Effector memory CD4-positive, alpha-beta T cell (primary cell): ENCODE results near the gene KCNN4.
"Not testable (repeated sequence)": the region's sequence is repeated elsewhere in the genome, so short reads cannot be mapped to it uniquely, and the experiment has no call there.

Source experiments
- DNase-seq, 3 donors: peaks; one replicate each; pipeline ENCODE4 v3.0.0-alpha.2; 2020
- H3K27ac ChIP-seq: 2 replicates; pipeline ENCODE4 v1.7.0; 2013; ENCODE audit warnings: mild to moderate bottlenecking, low read length, moderate library complexity; ENCODE audit not compliant: insufficient read depth, poor library complexity, severe bottlenecking
- H3K27me3 ChIP-seq: replicated peaks from 2 replicates; pipeline ENCODE4 v1.7.0; 2013; ENCODE audit warnings: mild to moderate bottlenecking, low read length; ENCODE audit not compliant: insufficient read depth, control insufficient read depth, poor library complexity, severe bottlenecking
- H3K36me3 ChIP-seq: 2 replicates; pipeline ENCODE4 v1.7.0; 2013; ENCODE audit warnings: mild to moderate bottlenecking, low read length, moderate library complexity; ENCODE audit not compliant: control insufficient read depth, insufficient read depth
- H3K4me1 ChIP-seq: 2 replicates; pipeline ENCODE4 v1.7.0; 2013; ENCODE audit warnings: low read length, mild to moderate bottlenecking; ENCODE audit not compliant: control insufficient read depth, insufficient read depth, poor library complexity, severe bottlenecking
- H3K4me3 ChIP-seq: 2 replicates; pipeline ENCODE4 v1.7.0; 2013; ENCODE audit warnings: low read length, low read depth, mild to moderate bottlenecking; ENCODE audit not compliant: insufficient read depth, poor library complexity, severe bottlenecking
- H3K9me3 ChIP-seq: 2 replicates; pipeline ENCODE4 v1.7.0; 2013; ENCODE audit warnings: mild to moderate bottlenecking, low read length, moderate library complexity; ENCODE audit not compliant: control insufficient read depth
- total RNA-seq, 3 donors: gene quantifications; one replicate each; lab custom pipeline; 2026; lab: John Stamatoyannopoulos, UW

Gene KCNN4
- 16.3 to 25.9 (median 23.4) reads per million in 3 donors for total RNA-seq

GRCh38 chr19:43780706-43781525 is at the start of gene KCNN4:
Gene KCNN4 (minus strand): TSS chr19:43780973. CDS start chr19:43780861, 112 bp downstream.
- H3K4me3 ChIP-seq = peak within 1 kb of the TSS; percentile 51
- H3K36me3 ChIP-seq = no peaks in the 10 kb centered on the region
- H3K4me1 ChIP-seq = peaks cover 72% of the 10 kb centered on the region
- H3K27ac ChIP-seq = peak within 1 kb of the TSS; percentile 72
- DNase-seq = peak; percentile 34 to 45 (median 39)
- H3K9me3 ChIP-seq = no peaks in the 10 kb centered on the region
- no peaks in the 10 kb centered on the region for H3K27me3 ChIP-seq

- Histone ChIP-seq H3K4me3 (peak within 1 kb of the TSS; percentile 73), H3K27ac (peak within 1 kb of the TSS; percentile 54)
- peak; percentile 55 to 76 (median 70) for DNase-seq
Observed at GRCh38 chr19:43826787-43827754, 46.3 kb upstream of the KCNN4 start, which contains the start of gene ZNF283. Gene ZNF283 (plus strand): TSS chr19:43827321. CDS start chr19:43833505, 6,184 bp downstream.

DNA sequence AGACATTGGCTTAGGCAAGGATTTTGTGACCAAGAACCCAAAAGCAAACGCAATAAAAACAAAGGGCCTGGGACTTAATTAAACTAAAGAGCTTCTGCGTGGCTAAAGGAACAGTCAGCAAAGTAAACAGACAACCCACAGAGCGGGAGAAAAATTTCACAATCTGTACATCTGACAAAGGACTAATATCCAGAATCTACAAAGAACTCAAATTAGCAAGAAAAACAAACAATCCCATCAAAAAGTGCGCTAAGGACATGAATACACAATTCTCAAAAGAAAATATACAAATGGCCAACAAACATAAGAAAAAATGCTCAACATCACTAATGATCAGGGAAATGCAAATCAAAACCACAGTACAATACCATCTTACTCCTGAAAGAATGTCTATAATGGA is 43.8 kb upstream of the KCNN4 start:
- DNase-seq, H3K4me3 ChIP-seq, H3K27me3 ChIP-seq, H3K9me3 ChIP-seq, H3K27ac ChIP-seq, H3K36me3 ChIP-seq: not testable (repeated sequence)
- peaks cover 11% of the 10 kb centered on the region for H3K4me1 ChIP-seq

More at GRCh38 chr19:43826787-43827754, 46.3 kb upstream of the KCNN4 start, which contains the start of gene ZNF283:
- Histone ChIP-seq H3K36me3 (peaks cover 4% of the 10 kb centered on the region), H3K9me3 (no peaks in the 10 kb centered on the region), H3K4me1 (peaks cover 3% of the 10 kb centered on the region), H3K27me3 (no peaks in the 10 kb centered on the region)

- H3K36me3 ChIP-seq, H3K27me3 ChIP-seq, H3K9me3 ChIP-seq, H3K4me3 ChIP-seq, DNase-seq, H3K27ac ChIP-seq: not testable (repeated sequence)
- H3K4me1 ChIP-seq = peaks cover 11% of the 10 kb centered on the region
Observed at GRCh38 chr19:43823856-43824255, 43.1 kb upstream of the KCNN4 start.

DNA sequence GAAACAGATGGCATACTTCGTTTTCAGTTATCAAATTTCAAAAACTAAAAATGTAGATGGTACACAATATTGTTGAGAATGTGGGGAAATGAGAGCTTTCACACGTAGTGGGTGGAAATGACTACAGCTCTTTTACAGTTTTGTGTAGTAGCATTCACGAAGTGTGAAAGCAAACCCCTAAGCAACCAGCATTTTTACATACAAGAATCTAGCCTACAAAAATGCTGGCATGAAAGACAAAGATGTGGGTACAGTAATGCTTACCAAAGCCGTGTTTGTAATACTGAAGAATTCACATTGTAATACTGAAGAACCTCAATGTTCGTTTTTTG is 40.1 kb upstream of the KCNN4 start:
- DNase-seq = no peak
- Histone ChIP-seq H3K27me3 (peaks cover 7% of the 10 kb centered on the region), H3K4me1 (peaks cover 8% of the 10 kb centered on the region), H3K36me3 (no peaks in the 10 kb centered on the region), H3K4me3 (peak overlapping the region; percentile 56), H3K27ac (no peak overlapping the region), H3K9me3 (no peaks in the 10 kb centered on the region)

DNA sequence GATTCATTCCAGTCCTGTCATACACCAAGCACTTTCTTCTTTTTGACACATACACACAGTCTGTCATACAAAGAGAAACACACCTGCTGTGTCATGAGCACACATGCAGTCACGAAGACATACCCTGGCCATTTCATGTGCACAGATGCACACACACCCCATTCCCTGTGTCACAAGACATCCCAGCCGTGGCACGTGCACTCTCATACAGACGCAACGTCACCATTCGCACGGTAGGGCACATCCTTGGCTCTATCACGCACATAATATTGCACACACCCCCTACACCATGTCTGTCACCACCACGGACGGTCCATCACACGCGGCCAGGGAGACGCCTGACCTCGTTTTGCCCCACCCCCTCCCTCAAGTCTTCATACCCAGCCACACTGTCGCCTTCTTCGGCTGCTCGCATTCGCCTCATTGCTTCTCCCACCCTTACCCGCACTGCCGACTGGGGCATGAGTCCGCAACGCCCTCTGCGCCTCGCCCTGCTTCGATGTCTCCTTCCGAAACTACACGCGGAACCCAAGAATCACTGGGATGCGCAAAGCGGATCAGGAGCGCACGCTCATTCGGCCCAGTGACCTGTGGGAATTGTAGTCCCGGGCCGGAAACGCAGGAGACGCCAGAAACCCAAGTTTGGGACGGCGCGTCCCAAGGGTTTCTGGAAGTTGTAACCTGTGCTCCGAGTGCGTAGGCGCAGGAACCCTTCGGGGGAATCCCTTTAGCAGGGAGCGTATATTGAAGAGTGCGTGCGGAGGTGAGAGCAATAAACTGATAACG is 39.5 kb upstream of the KCNN4 start:
- H3K9me3 ChIP-seq = no peaks in the 10 kb centered on the region
- peak overlapping the region; percentile 56 for H3K4me3 ChIP-seq
- DNase-seq = no peak
- H3K27ac ChIP-seq = no peak overlapping the region
- H3K36me3 ChIP-seq = no peaks in the 10 kb centered on the region
- peaks cover 8% of the 10 kb centered on the region for H3K4me1 ChIP-seq
- peaks cover 7% of the 10 kb centered on the region for H3K27me3 ChIP-seq

DNA sequence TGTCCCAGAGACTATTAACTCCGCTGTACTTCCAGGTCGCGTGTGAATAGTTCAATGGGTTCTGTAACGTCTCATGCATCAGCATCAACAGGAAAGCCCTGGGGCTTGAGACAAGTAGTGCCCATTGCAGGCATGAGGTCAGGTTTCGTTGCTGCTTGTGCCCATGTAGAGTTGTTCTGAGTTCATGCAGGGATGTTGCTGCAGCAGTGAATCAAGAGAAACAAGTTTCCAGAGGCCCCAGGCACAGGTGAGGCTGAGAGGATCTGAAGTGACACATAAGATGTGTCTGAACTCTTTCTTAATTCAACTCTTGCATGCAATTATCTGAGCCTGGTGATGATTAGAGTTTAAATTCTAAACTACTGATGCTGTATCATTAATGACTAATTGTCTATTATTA is 37.7 kb upstream of the KCNN4 start:
- DNase-seq = no peak
- Histone ChIP-seq H3K4me3 (no peak overlapping the region), H3K9me3 (no peaks in the 10 kb centered on the region), H3K27ac (no peak overlapping the region), H3K36me3 (no peaks in the 10 kb centered on the region), H3K4me1 (peaks cover 8% of the 10 kb centered on the region), H3K27me3 (peaks cover 7% of the 10 kb centered on the region)

GRCh38 chr19:43817454-43817853 is 36.7 kb upstream of the KCNN4 start:
- not testable (repeated sequence) for H3K4me1 ChIP-seq, H3K9me3 ChIP-seq, H3K4me3 ChIP-seq, H3K27ac ChIP-seq, H3K27me3 ChIP-seq, DNase-seq, H3K36me3 ChIP-seq

GRCh38 chr19:43814663-43815352 is 34.0 kb upstream of the KCNN4 start:
- H3K9me3 ChIP-seq = no peaks in the 10 kb centered on the region
- no peak overlapping the region for H3K4me3 ChIP-seq
- no peaks in the 10 kb centered on the region for H3K36me3 ChIP-seq
- H3K27me3 ChIP-seq = no peaks in the 10 kb centered on the region
- no peak for DNase-seq
- peaks cover 3% of the 10 kb centered on the region for H3K4me1 ChIP-seq
- H3K27ac ChIP-seq = no peak overlapping the region
